HG02943 (cell line): Measurements from ENCODE around the gene CPTP.

ENCODE experiments used
- ATAC-seq: cut with Tn5 transposase; IDR thresholded peaks from one replicate; pipeline ENCODE4 v1.9.1; 2021; ENCODE audit warnings: mild to moderate bottlenecking, low read depth, moderate library complexity; ENCODE audit not compliant: unreplicated experiment

CPTP gene

DNA sequence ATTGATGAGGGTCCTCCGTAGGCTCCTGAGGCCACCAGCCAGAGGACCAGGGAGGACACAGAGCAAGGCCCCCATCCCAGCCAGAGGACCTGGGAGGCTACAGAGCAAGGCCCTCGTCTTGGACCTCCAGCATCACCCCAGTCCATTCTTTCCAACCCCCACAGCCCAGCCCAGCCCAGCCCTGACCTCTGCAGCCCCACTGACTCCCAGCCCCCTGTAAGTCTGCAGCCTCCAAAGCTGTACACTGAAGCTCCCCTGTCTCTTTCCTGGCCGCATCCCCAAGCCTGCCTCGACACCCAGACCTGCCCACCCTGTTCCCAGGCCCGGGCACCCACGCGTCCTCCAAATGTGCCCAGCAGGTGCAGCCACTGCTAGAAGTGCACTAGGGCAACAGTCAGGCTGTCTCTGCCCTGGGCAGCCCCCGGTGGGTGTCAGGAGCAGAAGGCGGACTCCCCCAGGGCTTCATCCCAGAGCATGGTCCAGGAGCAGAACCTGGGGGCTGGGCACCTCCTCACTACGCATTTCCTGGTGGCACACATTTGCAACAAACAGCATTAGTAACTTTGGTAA lies 22.5 kb downstream of the CPTP start:
- no peak for ATAC-seq

DNA sequence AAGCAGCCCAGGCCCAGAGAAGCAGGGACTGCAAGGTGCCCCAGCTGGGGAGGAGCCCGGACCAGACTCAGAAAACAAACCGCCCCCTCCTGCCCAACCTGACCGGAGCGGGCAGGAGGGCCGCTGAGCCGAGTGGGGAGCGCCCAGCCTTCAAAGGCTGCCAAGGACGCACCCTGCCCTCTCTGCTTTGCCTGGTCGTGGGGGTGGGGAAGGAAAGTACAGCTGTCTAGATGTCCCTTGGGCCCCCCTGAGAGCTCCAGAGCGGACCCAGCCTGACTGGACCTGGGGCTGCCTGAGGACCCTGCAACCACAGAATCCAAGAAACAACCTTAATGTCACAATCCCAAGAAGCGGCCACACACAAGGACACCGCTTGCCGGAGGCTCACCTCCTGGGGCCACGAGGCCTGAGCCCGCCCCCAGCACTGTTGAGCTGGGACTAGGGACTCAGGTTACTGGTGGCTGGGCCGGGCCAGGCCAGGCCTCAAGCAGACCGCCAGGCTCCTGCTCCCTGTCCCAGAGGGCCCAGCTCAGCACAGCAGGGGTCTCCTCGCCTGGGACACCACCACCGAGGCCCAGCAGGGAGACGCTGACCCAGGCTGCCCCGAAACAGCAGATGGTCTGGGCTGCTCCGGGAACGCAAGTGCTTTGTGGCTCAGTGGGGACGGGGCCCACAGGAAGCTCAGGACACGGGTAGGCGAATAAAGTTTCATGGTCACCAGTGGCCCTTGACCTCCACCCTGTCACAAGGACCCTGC lies 23.2 kb downstream of the CPTP start:
- no peak for ATAC-seq

DNA sequence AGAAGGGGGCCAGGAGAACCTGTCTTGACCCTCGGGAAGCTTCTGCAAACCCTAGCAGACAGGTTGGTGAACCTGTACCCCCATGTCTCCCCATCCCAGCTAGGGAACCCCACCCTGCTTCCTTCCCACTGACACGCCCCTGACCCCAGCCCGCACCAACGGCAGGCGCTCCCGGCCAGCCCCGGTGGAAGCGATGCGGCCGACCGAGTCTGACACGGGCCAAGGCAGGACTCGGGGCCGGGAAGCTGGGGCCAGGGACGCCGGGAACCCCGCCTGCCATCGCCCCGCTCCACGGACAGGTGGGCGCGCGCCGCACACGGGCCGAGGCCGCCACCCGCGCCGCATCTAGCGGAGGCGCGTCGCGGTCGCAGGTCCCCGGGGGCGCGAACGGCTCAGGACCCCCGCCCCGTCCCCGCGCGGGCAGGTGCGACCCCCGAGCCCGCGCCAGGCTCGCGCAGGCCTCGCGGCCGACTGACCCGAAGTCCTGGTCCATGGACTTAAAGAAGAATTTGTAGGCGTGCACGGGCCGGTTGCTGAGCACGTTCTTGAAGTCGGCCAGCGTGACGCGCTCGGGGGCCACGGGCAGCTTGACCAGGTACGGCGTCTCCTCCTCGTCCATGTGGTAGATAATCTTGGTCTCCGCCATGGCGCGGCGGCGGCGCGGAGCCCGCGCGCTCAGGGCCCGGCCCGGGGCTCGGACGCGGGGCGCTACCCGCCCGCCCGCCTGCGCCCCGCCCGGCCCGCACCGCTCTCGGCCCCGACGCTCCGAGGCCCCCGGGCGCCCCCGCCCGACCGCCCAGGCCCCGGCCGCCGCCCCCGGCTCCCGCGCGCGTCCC lies 24.0 kb downstream of the CPTP start:
- ATAC-seq = no peak

- no peak for ATAC-seq
These were observed 24.8 kb downstream of the CPTP start, which contains the start of gene DVL1 for GRCh38 chr1:1349256-1350012. TSS of gene DVL1 (minus strand) at chr1:1349418. CDS start at chr1:1349065, 353 bp downstream.

- no peak for ATAC-seq
These were observed 27.2 kb downstream of the CPTP start for GRCh38 chr1:1351511-1352427.

- no peak for ATAC-seq
These were observed 28.3 kb downstream of the CPTP start for GRCh38 chr1:1352786-1353388.

DNA sequence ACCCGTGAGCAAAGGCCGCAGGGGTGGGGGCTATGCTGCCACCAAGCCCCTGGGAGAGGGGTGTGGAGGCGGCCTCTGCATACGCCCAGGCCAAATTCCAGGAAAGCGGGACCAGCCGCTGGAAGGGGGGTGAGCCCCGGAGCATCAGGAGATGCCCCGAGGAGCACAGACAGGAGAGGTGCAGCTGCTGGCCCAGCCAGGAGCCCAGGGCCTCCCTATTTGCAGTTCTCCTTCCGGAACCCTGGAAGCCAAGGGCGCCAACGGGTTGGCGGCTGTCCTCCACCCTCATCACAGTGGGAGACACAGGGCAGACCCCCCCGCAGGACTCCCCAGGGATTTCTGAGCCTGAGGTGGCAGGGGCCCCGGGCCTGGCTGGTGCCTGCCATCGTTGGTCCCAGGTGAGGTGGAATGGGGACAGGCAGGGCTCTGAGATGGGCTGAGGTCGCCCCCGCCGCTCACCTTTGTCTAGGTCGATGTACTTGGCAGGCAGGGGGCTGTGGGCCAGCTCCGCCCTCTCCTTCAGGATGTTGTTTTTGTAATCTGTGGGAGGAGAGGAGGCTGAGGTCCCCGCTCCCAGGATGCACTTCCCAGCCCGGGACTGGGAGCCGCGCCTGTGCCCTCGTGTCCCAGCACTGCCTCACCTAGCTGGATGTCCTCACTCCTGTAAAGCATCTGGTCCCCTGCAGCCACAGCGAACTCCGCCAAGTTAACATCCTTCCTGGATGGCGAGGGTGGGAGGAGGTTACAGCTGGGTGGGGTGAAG lies 29.0 kb downstream of the CPTP start:
- ATAC-seq = no peak

DNA sequence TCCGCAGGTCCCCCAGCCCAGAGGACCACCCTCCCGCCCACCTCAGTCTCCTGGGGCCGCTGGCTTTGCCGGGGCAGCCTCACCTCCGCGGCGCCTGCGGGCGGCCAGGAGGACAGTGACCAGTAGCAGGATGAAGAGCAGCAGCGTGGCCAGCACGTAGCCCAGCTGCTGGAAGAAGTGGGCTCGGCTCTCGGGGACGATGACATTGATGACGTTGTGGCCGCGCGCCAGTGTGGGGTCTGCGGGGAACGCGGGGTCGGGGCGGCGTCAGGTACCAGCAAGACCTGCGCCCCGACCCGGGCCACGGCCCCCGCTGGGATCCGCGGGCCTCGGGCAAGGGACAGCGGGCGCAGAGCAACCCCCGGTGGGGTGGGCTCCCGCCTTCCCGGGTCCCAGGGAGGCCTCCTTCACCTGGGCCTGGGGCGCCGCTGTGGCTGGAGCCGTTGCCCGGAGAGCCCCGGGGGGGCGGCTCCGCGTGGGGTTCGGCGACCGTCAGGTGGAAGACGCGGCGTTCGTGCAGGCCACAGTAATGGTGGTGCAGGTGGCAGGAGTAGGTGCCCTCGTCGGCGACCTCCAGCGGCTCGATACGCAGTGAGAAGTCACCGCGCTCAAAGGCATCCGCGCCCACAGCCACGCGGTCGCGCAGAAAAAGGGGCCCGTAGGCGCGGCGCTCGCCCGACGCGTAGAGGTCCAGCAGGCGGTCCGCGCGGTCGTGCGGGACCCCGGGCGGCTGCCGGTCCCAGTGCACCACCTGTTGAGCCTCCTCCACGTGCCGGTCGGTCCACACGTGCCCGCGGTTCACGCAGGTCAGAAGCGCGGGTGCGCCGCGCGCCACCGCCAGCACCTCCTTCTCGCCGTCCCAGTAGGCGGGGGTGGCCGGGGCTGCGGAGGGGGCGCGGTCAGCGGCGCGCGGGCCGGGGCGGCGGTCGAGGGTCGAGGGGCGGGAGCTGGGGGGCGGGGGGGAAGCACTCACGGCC lies 30.0 kb downstream of the CPTP start:
- ATAC-seq = no peak

DNA sequence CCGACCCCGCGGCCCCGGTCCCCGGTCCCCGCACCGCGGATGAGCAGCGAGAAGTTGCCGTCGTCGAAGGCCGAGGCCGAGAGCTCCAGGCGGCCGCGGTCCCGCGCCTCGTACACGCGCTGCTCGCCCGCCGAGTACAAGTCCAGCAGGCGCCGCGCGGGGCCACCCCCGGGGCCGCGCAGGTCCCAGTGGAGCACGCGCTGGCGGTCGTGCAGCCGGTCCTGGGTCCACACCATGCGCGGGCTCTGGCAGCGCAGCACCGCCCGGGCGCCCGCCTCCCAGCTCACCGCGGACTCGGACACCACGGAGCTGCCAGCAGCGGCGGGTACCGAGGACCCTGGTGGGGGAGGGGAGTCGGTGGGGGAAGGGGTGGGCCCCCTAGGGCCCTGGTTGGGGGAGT lies 30.8 kb downstream of the CPTP start:
- no peak for ATAC-seq

DNA sequence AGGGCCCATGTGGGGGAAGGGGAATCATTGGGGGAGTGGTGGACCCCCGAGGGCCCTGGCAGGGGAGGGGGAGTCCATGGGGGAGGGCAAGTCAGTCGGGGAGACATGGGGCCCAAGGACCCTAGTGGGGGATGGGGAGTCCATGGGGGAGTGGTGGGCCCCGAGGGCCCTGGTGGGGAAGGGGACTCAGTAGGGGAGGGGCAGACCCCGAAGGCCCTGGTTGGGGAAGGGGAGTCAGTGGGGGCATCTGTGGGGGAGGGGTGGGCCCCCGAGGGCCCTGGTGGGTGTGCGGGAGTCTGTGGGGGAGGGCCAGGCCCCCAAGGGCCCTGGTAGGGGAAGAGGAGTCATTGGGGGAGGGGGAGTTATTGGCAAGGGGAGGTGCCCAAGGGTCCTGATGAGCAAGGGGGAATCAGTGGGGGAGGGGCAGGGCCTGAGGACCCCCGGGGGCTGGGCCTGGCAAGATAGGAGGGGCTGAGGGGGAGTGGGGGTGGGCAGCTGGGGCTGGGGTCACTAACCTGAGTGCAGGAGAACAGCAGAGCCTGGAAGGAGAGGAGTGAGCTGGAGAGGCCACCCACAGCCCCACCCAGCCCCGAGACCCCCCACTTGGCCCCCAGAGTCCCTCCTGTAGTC lies 31.7 kb downstream of the CPTP start:
- no peak for ATAC-seq

DNA sequence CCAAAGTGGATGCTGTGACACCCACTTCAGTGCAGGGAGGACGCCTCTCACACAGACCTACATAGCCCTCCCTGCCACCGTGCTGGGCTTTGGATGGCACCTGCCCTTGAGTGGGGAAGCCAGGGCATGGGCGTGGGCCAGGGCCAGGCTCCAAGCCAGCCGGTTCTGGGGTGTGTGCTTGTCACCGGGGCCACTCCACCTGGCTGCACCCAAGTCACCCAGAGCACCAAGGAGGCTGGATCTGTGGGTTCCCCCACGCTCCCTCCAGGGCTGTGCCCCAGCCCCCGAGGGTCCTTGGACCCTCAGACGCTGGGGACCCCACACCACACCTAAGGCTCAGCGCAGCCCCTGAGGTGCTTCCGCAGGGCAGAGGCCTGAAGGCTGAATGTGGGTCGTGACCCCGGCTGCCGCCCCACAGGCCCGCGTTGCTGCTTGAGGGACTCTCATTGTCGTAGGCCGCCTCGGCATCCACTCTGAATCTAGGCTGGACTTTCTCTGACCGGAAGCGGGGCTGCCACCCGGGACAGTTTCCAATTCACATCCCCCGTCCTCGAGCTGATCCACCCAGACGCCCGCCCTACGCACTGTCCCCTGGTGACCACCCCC lies 32.3 kb downstream of the CPTP start:
- ATAC-seq = no peak

DNA sequence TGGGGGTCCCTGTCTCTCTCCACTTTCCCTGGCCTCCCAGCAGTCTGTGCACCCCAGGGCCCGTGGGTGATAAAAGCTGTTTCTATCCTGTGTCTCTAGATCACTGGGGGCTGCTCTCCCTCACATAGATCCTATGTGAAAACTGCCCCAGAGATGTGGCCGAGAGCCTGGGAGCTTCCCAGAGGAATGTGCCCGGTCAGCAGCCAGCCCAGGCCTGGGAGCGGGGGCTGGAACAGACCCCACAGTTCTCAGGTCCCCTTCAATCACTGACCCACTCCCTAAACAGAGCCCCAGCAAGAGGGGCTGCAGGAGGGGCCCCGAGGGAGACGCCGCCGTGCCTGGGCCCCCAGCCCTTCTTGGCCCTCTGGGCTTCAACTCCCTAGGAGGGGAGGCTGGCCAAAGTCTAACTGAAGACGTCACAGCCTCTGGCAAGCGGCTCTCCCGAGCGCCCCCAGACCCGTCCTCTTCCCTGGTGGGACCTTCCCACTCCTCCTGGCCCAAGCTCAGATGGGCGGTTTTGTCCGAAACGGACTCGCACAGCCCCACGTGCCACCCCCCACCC lies 33.4 kb downstream of the CPTP start:
- no peak for ATAC-seq

DNA sequence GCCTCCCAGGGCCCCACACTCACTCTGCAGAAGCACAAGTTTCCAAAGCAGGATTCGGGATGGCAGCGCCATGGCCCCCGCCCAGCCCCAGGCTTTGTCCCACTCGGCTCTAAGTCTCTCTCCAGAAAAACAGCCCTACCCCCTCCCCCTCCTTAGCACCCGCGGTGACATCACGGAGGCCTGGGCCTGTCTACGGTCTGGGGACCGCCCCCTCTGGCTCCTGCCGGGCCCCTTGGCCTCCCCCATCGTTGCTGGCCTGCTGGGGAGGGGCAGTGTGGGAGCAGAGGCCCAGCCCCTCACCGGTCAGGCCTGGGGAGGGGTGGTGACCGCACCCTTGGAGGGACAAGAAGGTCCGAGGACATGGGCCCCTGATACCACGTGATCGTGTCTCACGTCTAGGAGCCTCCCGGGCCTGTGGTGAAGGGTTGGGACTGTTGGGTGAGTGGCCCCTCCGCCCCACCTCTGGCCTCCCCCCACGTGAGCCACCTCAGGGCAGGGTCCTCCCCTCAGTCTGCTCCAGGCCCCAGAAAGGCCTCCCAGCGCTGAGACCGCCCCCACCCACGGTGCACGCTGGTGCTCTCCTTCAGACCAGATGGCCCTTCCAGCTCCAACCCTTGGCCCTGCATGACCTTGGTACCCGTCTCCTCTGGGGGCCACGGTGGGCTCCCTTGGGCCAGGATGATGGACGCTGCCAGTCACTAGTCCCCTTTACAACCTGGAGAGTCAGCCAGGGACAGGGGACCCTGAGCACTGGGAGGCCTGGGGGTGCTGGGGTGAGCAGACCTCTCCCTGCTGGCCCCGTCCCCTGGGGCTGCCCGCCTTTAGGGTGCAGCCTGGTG lies 34.0 kb downstream of the CPTP start, which contains the start of gene MXRA8:
MXRA8 (minus strand) TSS at position 123 of the 839 bp plus-strand sequence; CDS start at position 72, 51 bp downstream.
- ATAC-seq = no peak

- ATAC-seq = no peak
These were observed 34.7 kb downstream of the CPTP start for GRCh38 chr1:1359308-1359663.
